OCI-LY3 (cell line): Measurements from ENCODE around the gene DUSP1.

Experiments used
- H2AFZ ChIP-seq: fragments of 200-600, 300-600 bp; shearing (Covaris generic); 2 replicates; pipeline ENCODE4 v1.6.0; 2014; ENCODE audit warnings: antibody characterized with exemption, low read depth, low read length
- H3K27ac ChIP-seq: fragments of 200-600, 300-600 bp; sonication (generic); 2 replicates; pipeline ENCODE4 v1.5.1; 2014; ENCODE audit warnings: mild to moderate bottlenecking, low read length, moderate library complexity, mixed read lengths
- H3K27me3 ChIP-seq: fragments of 200-600, 300-600 bp; sonication (generic); 2 replicates; pipeline ENCODE4 v1.6.1; 2014; ENCODE audit warnings: low read depth, low read length, mixed read lengths
- H3K36me3 ChIP-seq: fragments of 200-600, 300-600 bp; sonication (generic); replicated peaks from 2 replicates; pipeline ENCODE3; 2014; ENCODE audit warnings: low read depth, low read length, mixed read lengths
- H3K4me1 ChIP-seq: fragments of 300-600, 200-600 bp; sonication (generic); 2 replicates; pipeline ENCODE4 v1.6.1; 2014; ENCODE audit warnings: low read length, mixed read lengths
- H3K4me2 ChIP-seq: fragments of 200-600, 300-600 bp; sonication (generic); 2 replicates; pipeline ENCODE4 v1.6.1; 2014; ENCODE audit warnings: low read length, mixed read lengths
- H3K4me3 ChIP-seq: fragments of 300-600, 200-600 bp; sonication (generic); 2 replicates; pipeline ENCODE4 v1.5.1; 2014; ENCODE audit warnings: antibody characterized with exemption, mild to moderate bottlenecking, low read length, moderate library complexity
- H3K79me2 ChIP-seq: fragments of 300-600, 200-600 bp; shearing (Covaris generic); 2 replicates; pipeline ENCODE4 v1.6.1; 2014; ENCODE audit warnings: mild to moderate bottlenecking, low read length, mixed read lengths
- H3K9ac ChIP-seq: fragments of 300-600, 200-600 bp; shearing (Covaris generic); 2 replicates; pipeline ENCODE4 v1.6.0; 2014; ENCODE audit warnings: mild to moderate bottlenecking, low read length, moderate library complexity
- H3K9me3 ChIP-seq: fragments of 200-600, 300-600 bp; shearing (Covaris generic); 2 replicates; pipeline ENCODE4 v1.6.1; 2014; ENCODE audit warnings: low read length, mixed read lengths; ENCODE audit not compliant: insufficient read depth
- H4K20me1 ChIP-seq: fragments of 200-600, 300-600 bp; sonication (generic); 2 replicates; pipeline ENCODE4 v1.6.1; 2016; ENCODE audit warnings: low read length, mixed read lengths; ENCODE audit not compliant: insufficient read depth
- CTCF ChIP-seq: fragments of 200-600, 300-600 bp; sonication (generic); IDR thresholded peaks from 2 replicates; pipeline ENCODE4 v1.5.1; 2014; ENCODE audit warnings: antibody characterized with exemption, low read length, low read depth
- EZH2phosphoT487 ChIP-seq: fragments of 200-600 bp; shearing (Covaris generic); IDR thresholded peaks from 2 replicates; pipeline ENCODE4 v1.6.1; 2018; ENCODE audit warnings: antibody characterized with exemption, mixed run types, low read depth

Gene DUSP1

GRCh38 chr5:172732201-172732865 is 38.7 kb downstream of the DUSP1 start:
- no peak overlapping the region for H2AFZ ChIP-seq
- no peaks in the 10 kb centered on the region for H4K20me1 ChIP-seq
- H3K4me3 ChIP-seq: no peak overlapping the region
- no peak overlapping the region for H3K4me2 ChIP-seq
- TF ChIP-seq CTCF (no peak), EZH2phosphoT487 (no peak)
- H3K79me2 ChIP-seq: no peaks in the 10 kb centered on the region
- H3K27ac ChIP-seq: no peak overlapping the region
- H3K4me1 ChIP-seq: no peaks in the 10 kb centered on the region
- no peaks in the 10 kb centered on the region for H3K36me3 ChIP-seq
- H3K27me3 ChIP-seq: peaks cover 8% of the 10 kb centered on the region; the same call in 1 of the 2 replicates
- H3K9ac ChIP-seq: no peak overlapping the region
- H3K9me3 ChIP-seq: no peaks in the 10 kb centered on the region

GRCh38 chr5:172731680-172732074 is 39.3 kb downstream of the DUSP1 start:
- Histone ChIP-seq H3K9me3 (no peaks in the 10 kb centered on the region), H3K36me3 (no peaks in the 10 kb centered on the region), H4K20me1 (no peaks in the 10 kb centered on the region), H3K4me3 (no peak overlapping the region), H2AFZ (no peak overlapping the region), H3K27ac (no peak overlapping the region), H3K9ac (no peak overlapping the region), H3K4me1 (no peaks in the 10 kb centered on the region), H3K4me2 (no peak overlapping the region), H3K27me3 (peaks cover 11% of the 10 kb centered on the region), H3K79me2 (no peaks in the 10 kb centered on the region)
- TF ChIP-seq CTCF (no peak), EZH2phosphoT487 (no peak)

DNA sequence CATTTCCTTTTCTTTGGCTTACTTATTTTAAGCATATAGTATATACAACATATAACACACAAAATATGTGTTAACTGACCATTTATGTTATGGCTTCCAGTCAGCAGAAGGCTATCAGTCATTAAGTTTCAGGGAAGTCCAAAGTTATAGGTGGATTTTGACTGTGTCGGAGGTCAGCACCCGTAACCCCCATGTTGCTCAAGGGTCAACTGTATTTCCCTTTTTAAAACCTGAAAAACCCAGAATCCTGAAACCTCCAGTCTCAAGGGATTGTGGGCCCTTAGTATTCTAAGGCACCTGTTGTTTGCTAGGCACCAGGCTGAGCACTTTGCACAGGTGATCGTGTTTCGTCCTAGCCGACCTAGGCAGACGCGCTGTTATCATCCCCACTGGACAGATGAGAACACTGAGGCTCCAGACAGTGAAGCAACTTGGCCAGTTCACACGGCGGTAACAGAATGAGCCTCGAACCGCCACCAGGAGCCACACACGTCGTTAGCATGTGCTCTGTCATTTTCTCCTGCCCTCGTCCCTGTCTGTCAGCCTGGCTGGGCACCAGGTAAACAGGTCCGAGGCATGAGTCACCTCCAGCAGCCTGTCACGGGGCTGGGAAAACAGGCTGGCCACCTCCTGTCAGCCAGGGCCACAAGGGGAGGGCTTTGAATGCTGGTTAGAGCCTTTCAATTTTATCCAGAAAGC is 39.9 kb downstream of the DUSP1 start:
- Histone ChIP-seq H3K9me3 (no peaks in the 10 kb centered on the region), H3K27me3 (peaks cover 13% of the 10 kb centered on the region), H3K79me2 (no peaks in the 10 kb centered on the region), H3K4me3 (no peak overlapping the region), H2AFZ (no peak overlapping the region), H3K4me1 (no peaks in the 10 kb centered on the region), H4K20me1 (no peaks in the 10 kb centered on the region), H3K36me3 (no peaks in the 10 kb centered on the region), H3K9ac (no peak overlapping the region), H3K27ac (no peak overlapping the region), H3K4me2 (no peak overlapping the region)
- TF ChIP-seq EZH2phosphoT487: no peak
- no peak for TF ChIP-seq CTCF

GRCh38 chr5:172730222-172730621 is 40.8 kb downstream of the DUSP1 start:
- Histone ChIP-seq H3K79me2 (no peaks in the 10 kb centered on the region), H2AFZ (no peak overlapping the region), H3K9ac (no peak overlapping the region), H3K27me3 (peaks cover 13% of the 10 kb centered on the region), H3K9me3 (no peaks in the 10 kb centered on the region), H3K27ac (no peak overlapping the region), H3K4me2 (no peak overlapping the region), H4K20me1 (no peaks in the 10 kb centered on the region), H3K36me3 (no peaks in the 10 kb centered on the region), H3K4me1 (no peaks in the 10 kb centered on the region), H3K4me3 (no peak overlapping the region)
- TF ChIP-seq EZH2phosphoT487 (no peak), CTCF (no peak)
